Urinary bladder (tissue), 4 donors: Measurements from ENCODE around the gene KRT80. TPM values are rescaled to one million over a fixed set of nuclear protein-coding genes. Genes with fewer than 3 reads are reported as not detected.

ENCODE experiments used
- DNase-seq: peaks from one replicate; pipeline ENCODE4 v3.0.0-alpha.2; 2015; ENCODE audit errors: extremely low spot score
- H3K27ac ChIP-seq: one replicate; pipeline ENCODE4 v1.5.1; 2013; ENCODE audit warnings: low read depth, mild to moderate bottlenecking, moderate library complexity
- H3K36me3 ChIP-seq: one replicate; pipeline ENCODE4 v1.6.1; 2013; ENCODE audit warnings: mild to moderate bottlenecking, moderate library complexity; ENCODE audit not compliant: insufficient read depth
- H3K4me1 ChIP-seq: one replicate; pipeline ENCODE4 v1.6.1; 2013; ENCODE audit warnings: mild to moderate bottlenecking, moderate library complexity; ENCODE audit not compliant: insufficient read depth
- H3K4me3 ChIP-seq: one replicate; pipeline ENCODE4 v1.5.1; 2013; ENCODE audit warnings: low read depth, low read length
- WGBS: extraction: QIAGEN DNeasy Blood & Tissue Kit; methylation state at CpG from one replicate; pipeline ENCODE4 v1.1.7; 2013; 5-methylcytosine and 5-hydroxymethylcytosine counted together
- polyA plus RNA-seq: library from polyadenylated mRNA; stranded (reverse); fragments of 200-250 nt; gene quantifications from one replicate; pipeline ENCODE4 v1.2.3, GENCODE V29; 2013
- total RNA-seq: library from RNA; depleted of rRNA; stranded (reverse); fragments of >200 nt; gene quantifications from one replicate; pipeline ENCODE4 v1.2.3, GENCODE V29; 2014
- donor health status: healthy with polysubstance abuse.
- donor health status: healthy.

KRT80 gene
- total and polyA plus RNA-seq, 2 donors: 1.7 to 3.0 TPM

DNA sequence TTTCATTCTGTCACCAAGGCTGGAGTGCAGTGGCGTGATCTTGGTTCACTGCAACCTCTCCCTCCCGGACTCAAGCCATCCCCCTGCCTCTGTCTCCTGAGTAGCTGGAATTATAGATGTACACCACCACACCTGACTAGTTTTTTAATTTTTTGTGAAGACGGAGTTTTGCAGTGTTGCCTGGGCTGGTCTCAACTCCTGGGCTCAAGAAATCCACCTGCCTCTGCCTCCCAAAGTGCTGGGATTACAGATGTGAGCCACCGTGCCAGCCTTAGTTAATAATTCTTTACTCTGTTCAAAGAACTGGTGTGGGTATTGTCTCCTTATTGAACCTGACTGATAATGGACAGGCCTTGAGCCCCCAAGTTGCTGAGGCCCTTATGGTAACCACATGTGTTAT, 30.9 kb upstream of the KRT80 start:
- Histone ChIP-seq H3K4me1 (no peaks in the 10 kb centered on the region), H3K4me3 (no peak overlapping the region), H3K27ac (no peak overlapping the region), H3K36me3 (no peaks in the 10 kb centered on the region)
- 85% methylated on average over 4 of the region's 4 CpGs for WGBS
- DNase-seq: no peak

GRCh38 chr12:52221912-52222457, 30.2 kb upstream of the KRT80 start:
- no peak overlapping the region for H3K4me3 ChIP-seq
- no peak overlapping the region for H3K27ac ChIP-seq
- no peaks in the 10 kb centered on the region for H3K4me1 ChIP-seq
- 16% methylated on average over 8 of the region's 8 CpGs for WGBS
- no peak for DNase-seq
- no peaks in the 10 kb centered on the region for H3K36me3 ChIP-seq

GRCh38 chr12:52221070-52221781, 29.4 kb upstream of the KRT80 start:
- Histone ChIP-seq H3K27ac (no peak overlapping the region), H3K36me3 (no peaks in the 10 kb centered on the region), H3K4me3 (no peak overlapping the region), H3K4me1 (no peaks in the 10 kb centered on the region)
- DNase-seq: no peak
- WGBS: 73% methylated on average over 4 of the region's 4 CpGs

- Histone ChIP-seq H3K36me3 (no peaks in the 10 kb centered on the region), H3K4me3 (no peak overlapping the region)
- 80% methylated on average over 3 of the region's 3 CpGs for WGBS
These were observed 28.7 kb upstream of the KRT80 start for GRCh38 chr12:52220477-52220876.

GRCh38 chr12:52218001-52218400, 26.2 kb upstream of the KRT80 start:
- 82% methylated on average over 4 of the region's 4 CpGs for WGBS
- no peaks in the 10 kb centered on the region for H3K36me3 ChIP-seq
- H3K4me3 ChIP-seq: no peak overlapping the region
- no peak overlapping the region for H3K27ac ChIP-seq
- no peak for DNase-seq
- H3K4me1 ChIP-seq: no peaks in the 10 kb centered on the region

More at GRCh38 chr12:52220477-52220876, 28.7 kb upstream of the KRT80 start:
- no peak for DNase-seq
- Histone ChIP-seq H3K27ac (no peak overlapping the region), H3K4me1 (no peaks in the 10 kb centered on the region)

GRCh38 chr12:52217223-52217622, 25.4 kb upstream of the KRT80 start:
- Histone ChIP-seq H3K36me3 (no peaks in the 10 kb centered on the region), H3K4me3 (no peak overlapping the region), H3K27ac (no peak overlapping the region), H3K4me1 (no peaks in the 10 kb centered on the region)
- WGBS: 42% methylated on average over 5 of the region's 5 CpGs
- no peak for DNase-seq

GRCh38 chr12:52216807-52217206, 25.0 kb upstream of the KRT80 start:
- 17% methylated on average over 1 of the region's 1 CpG for WGBS
- no peak for DNase-seq
- H3K4me1 ChIP-seq: no peaks in the 10 kb centered on the region
- H3K27ac ChIP-seq: no peak overlapping the region
- H3K4me3 ChIP-seq: no peak overlapping the region
- no peaks in the 10 kb centered on the region for H3K36me3 ChIP-seq

DNA sequence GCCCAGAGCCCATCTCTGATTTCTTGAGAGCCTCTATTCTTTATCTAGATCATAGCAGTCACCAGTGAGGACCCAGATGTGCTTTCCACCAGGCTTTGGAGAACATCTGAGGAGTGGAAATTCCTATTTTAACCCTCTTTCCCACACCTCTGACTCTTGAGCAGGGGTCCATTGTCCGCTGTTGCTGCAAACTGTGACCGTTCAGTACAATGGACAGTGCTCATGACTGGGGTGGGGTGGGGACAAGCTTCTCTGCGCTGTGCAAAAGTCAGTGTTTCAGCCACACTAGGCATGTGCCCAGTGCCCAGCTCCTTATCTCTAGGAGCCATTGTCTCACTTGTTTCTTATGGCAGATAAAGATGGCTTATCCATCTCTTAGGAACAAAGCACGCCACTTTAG, 24.3 kb upstream of the KRT80 start:
- WGBS: 54% methylated on average over 4 of the region's 4 CpGs
- Histone ChIP-seq H3K36me3 (no peaks in the 10 kb centered on the region), H3K4me3 (no peak overlapping the region), H3K4me1 (no peaks in the 10 kb centered on the region), H3K27ac (no peak overlapping the region)
- DNase-seq: no peak

DNA sequence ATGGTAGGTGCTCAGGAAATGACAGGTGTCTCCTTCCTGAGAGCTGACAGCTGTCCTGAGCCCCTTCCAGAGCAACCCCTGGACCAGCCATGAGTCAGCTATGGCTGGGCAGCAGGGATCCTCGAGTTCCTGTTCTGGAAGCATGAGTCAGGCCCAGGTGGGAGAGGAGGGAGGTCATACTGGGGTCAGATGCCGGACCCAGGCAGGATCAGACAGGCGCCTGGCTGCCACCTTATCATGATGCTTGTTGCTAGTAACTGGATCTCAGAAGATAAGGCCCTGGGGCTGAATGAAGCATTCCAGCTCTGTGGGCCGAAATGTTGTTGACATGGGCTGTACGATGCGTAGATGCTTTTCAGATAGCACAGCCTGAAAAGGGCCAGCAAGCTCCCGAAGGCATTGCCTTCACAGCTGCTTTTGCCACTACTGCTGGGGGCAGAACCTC, 23.8 kb upstream of the KRT80 start:
- no peaks in the 10 kb centered on the region for H3K36me3 ChIP-seq
- H3K4me1 ChIP-seq: no peaks in the 10 kb centered on the region
- 48% methylated on average over 7 of the region's 7 CpGs for WGBS
- DNase-seq: no peak
- H3K27ac ChIP-seq: peak overlapping the region; percentile 4
- H3K4me3 ChIP-seq: no peak overlapping the region

DNA sequence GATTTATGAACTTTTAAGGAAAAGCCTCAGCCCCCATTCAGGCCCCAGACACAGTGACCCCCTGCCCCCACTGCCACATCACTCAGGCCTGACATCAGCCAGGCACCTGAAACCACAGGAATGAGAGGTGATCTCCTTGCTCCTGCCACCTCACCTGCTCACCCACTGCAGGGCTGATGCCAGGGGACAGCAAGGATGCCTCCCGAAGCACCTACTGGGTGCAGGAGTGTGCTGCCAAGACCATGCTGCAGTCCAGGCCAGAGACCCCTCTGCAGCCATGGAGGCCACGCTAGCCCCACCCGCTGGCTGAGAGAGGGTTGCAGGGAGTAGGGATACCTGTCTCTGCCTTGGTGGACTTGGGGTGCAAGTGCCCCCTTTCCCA, 22.6 kb upstream of the KRT80 start:
- 71% methylated on average over 3 of the region's 3 CpGs for WGBS
- Histone ChIP-seq H3K36me3 (no peaks in the 10 kb centered on the region), H3K4me1 (no peaks in the 10 kb centered on the region), H3K27ac (peak overlapping the region; percentile 12), H3K4me3 (no peak overlapping the region)
- no peak for DNase-seq

GRCh38 chr12:52213564-52214420, 22.0 kb upstream of the KRT80 start:
- 37% methylated on average over 13 of the region's 13 CpGs for WGBS
- no peak for DNase-seq

DNA sequence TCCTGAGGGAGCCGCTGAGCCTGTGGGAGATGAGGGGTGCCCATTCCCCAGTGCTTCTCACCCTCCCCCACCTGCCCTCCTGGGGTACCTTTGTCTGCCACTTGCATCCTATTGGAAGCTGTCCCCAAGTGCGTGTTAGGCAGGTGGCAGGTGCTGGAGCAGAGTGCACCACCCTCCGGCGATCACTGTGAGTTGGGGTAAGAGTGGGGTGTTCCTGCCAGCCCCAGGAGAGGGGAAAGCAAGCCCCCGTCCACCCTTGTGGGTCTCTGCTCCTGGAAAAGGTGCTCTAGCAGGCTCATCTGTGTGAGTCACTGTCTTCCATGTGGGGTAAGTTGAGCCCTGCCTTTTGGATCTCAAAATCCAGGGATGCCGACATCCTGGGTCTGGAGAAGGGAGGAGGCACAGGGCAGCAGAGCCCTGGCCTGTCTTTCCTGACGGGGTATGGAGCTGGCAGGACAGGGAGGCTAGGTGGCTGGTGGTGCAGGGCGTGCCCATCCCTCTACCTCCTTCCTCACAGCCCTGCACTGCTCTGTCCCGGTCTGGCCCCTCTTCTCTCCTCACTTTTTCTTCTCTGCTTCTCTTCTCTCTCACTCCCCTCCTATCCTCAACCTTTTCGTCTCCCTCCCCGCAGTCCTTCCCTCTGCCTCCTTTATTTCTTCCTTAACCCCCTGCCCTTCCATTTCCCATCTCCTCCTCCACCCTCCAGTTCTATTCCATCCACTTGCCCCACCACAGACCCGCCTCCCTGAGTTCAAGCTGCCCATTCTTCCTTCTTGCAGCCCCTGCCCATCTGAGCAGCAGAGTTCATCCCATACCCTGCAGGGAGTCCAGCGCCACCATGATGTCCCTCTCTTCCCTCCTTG, 21.1 kb upstream of the KRT80 start:
- no peaks in the 10 kb centered on the region for H3K36me3 ChIP-seq
- WGBS: 82% methylated on average over 13 of the region's 13 CpGs
- H3K27ac ChIP-seq: no peak overlapping the region
- no peak for DNase-seq
- no peaks in the 10 kb centered on the region for H3K4me1 ChIP-seq
- H3K4me3 ChIP-seq: no peak overlapping the region

More at GRCh38 chr12:52213564-52214420, 22.0 kb upstream of the KRT80 start:
- Histone ChIP-seq H3K36me3 (no peaks in the 10 kb centered on the region), H3K27ac (no peak overlapping the region), H3K4me1 (no peaks in the 10 kb centered on the region), H3K4me3 (no peak overlapping the region)
